Measurements from ENCODE around the gene ZSCAN10. TPM values are rescaled to one million over a fixed set of nuclear protein-coding genes. Genes with fewer than 3 reads are reported as not detected.

Gene ZSCAN10
- total RNA-seq, 3 donors from 2014 or later (not counting 1 experiment from before 2014, with no cell fraction given) = 0.65 to 0.96 (median 0.77) TPM

GRCh38 chr16:3142770-3143169, 43.7 kb upstream of the ZSCAN10 start:
- H3K9me3 ChIP-seq (ENCODE audit: control insufficient read depth, insufficient read depth, low read length) = no peaks in the 10 kb centered on the region
- peaks cover 26% of the 10 kb centered on the region for H3K36me3 ChIP-seq (ENCODE audit: control insufficient read depth, insufficient read depth, low read length)
- H3K4me3 ChIP-seq (ENCODE audit: low read length) = no peak overlapping the region
- peaks cover 0 to 6% of the 10 kb centered on the region in 2 donors for H3K4me1 Mint-ChIP-seq
- intact Hi-C loops (cut with micrococcal nuclease) = no loop called here
- ATAC-seq (no peak), DNase-seq (no peak)
- no peaks in the 10 kb centered on the region for H3K27me3 ChIP-seq (ENCODE audit: control insufficient read depth, insufficient read depth, low read length)
- no peak overlapping the region for H3K27ac ChIP-seq (ENCODE audit: low read length)
- no peaks in the 10 kb centered on the region for H3K4me1 ChIP-seq (ENCODE audit: control insufficient read depth, insufficient read depth, low read length)
- no peak for TF ChIP-seq CTCF (IDR thresholded peaks at IDR 0.05)
- H3K9me3 Mint-ChIP-seq = no peaks in the 10 kb centered on the region
- WGBS (ENCODE audit: insufficient coverage) = 94% methylated on average over 13 of the region's 13 CpGs
- peaks cover 7% of the 10 kb centered on the region for H3K36me3 Mint-ChIP-seq
- H3K27me3 Mint-ChIP-seq (ENCODE audit: low read depth in 2 of 2) = no peaks in the 10 kb centered on the region
- no peak overlapping the region for H3K27ac Mint-ChIP-seq
- no peak overlapping the region for H3K4me3 Mint-ChIP-seq

GRCh38 chr16:3142327-3142726, 43.2 kb upstream of the ZSCAN10 start:
- intact Hi-C loops (cut with micrococcal nuclease) = no loop called here
- DNase-seq (no peak), ATAC-seq (no peak)
- H3K27me3 ChIP-seq (ENCODE audit: control insufficient read depth, insufficient read depth, low read length) = no peaks in the 10 kb centered on the region
- H3K27ac ChIP-seq (ENCODE audit: low read length) = no peak overlapping the region
- no peak overlapping the region for H3K4me3 ChIP-seq (ENCODE audit: low read length)
- no peak for TF ChIP-seq CTCF (IDR thresholded peaks at IDR 0.05)
- Mint-ChIP-seq H3K27me3 (ENCODE audit: low read depth in 2 of 2) (no peaks in the 10 kb centered on the region), H3K4me1 (peaks cover 0 to 6% of the 10 kb centered on the region in 2 donors), H3K9me3 (no peaks in the 10 kb centered on the region), H3K36me3 (peaks cover 7% of the 10 kb centered on the region), H3K27ac (no peak overlapping the region), H3K4me3 (no peak overlapping the region)
- H3K36me3 ChIP-seq (ENCODE audit: control insufficient read depth, insufficient read depth, low read length) = peaks cover 30% of the 10 kb centered on the region
- no peaks in the 10 kb centered on the region for H3K9me3 ChIP-seq (ENCODE audit: control insufficient read depth, insufficient read depth, low read length)
- WGBS (ENCODE audit: insufficient coverage) = 98% methylated on average over 22 of the region's 22 CpGs
- no peaks in the 10 kb centered on the region for H3K4me1 ChIP-seq (ENCODE audit: control insufficient read depth, insufficient read depth, low read length)

- H3K27me3 ChIP-seq (ENCODE audit: control insufficient read depth, insufficient read depth, low read length) = no peaks in the 10 kb centered on the region
- ATAC-seq (no peak), DNase-seq (no peak)
- Mint-ChIP-seq H3K36me3 (peaks cover 7% of the 10 kb centered on the region), H3K27ac (no peak overlapping the region), H3K4me1 (peaks cover 0 to 6% of the 10 kb centered on the region in 2 donors), H3K4me3 (no peak overlapping the region), H3K9me3 (no peaks in the 10 kb centered on the region), H3K27me3 (ENCODE audit: low read depth in 2 of 2) (no peaks in the 10 kb centered on the region)
- 95% methylated on average over 23 of the region's 23 CpGs for WGBS (ENCODE audit: insufficient coverage)
- no peaks in the 10 kb centered on the region for H3K9me3 ChIP-seq (ENCODE audit: control insufficient read depth, insufficient read depth, low read length)
- no peak for TF ChIP-seq CTCF (IDR thresholded peaks at IDR 0.05)
- intact Hi-C loops (cut with micrococcal nuclease) = no loop called here
- H3K27ac ChIP-seq (ENCODE audit: low read length) = no peak overlapping the region
- peaks cover 31% of the 10 kb centered on the region for H3K36me3 ChIP-seq (ENCODE audit: control insufficient read depth, insufficient read depth, low read length)
- H3K4me3 ChIP-seq (ENCODE audit: low read length) = no peak overlapping the region
- no peaks in the 10 kb centered on the region for H3K4me1 ChIP-seq (ENCODE audit: control insufficient read depth, insufficient read depth, low read length)
Observed at GRCh38 chr16:3141781-3142311, 42.8 kb upstream of the ZSCAN10 start.

Measured in natural killer cell (primary cell).